ENCODE data around the gene RADIL. TPM values are rescaled to one million over a fixed set of nuclear protein-coding genes. Genes with fewer than 3 reads are reported as not detected.

Gene RADIL
- polyA plus RNA-seq, 2 donors = 0.29 to 0.93 TPM

DNA sequence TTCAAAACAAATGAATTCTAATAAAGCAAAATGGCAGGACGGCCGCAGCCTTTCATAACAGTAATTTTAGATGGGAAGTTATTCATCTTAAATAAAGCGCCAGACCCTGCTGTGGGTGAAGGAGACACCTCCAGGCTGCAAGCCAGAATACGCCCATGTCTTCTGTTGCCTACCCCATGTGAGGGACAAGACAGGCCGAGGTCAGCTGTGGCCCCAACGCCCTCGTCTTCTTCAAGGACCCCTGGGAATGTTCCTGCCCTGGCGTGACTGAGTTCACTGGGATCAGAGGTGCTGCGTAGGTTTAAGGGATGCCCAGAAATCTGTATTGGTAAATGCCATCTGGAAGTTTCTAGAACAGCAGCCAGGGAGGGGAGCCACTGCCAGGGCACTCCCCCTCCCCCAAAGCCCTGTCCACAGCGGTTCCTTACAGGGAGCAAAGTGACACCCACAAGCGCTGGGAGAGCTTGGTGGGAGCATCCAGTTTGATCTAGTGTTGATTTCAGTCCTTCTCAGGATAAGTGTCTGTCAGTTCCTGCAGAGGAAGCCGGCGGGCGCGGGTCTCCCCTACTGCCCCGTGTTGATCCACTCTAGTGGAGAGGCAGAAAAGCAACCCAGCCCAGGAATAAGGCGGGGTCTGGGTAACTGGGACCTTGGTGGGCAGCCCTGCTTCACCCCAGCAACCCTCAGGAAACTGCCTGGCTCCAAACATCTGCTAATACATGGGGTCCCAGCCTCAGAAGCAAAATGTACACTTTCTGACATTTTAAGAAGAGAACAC lies 42.3 kb downstream of the RADIL start:
- Histone ChIP-seq H3K27ac (ENCODE audit: low read depth in 2 of 2, low read length in 1 of 2) (no peak overlapping the region), H3K36me3 (ENCODE audit: control insufficient read depth in 2 of 2, insufficient read depth in 2 of 2, low read length in 1 of 2) (no peaks in the 10 kb centered on the region), H3K4me1 (ENCODE audit: control insufficient read depth in 2 of 2, insufficient read depth in 2 of 2, low read length in 1 of 2) (peaks cover 0 to 2% of the 10 kb centered on the region in 2 donors), H3K9me3 (ENCODE audit: control insufficient read depth in 2 of 2, insufficient read depth in 1 of 2, low read depth in 1 of 2, low read length in 1 of 2) (no peaks in the 10 kb centered on the region), H3K27me3 (ENCODE audit: control insufficient read depth in 1 of 2, insufficient read depth in 2 of 2, low read length in 2 of 2) (no peaks in the 10 kb centered on the region), H3K4me3 (ENCODE audit: low read depth in 1 of 2, low read length in 2 of 2) (no peak overlapping the region)
- 91 to 92% methylated on average over 17 of the region's 17 CpGs for WGBS, 2 donors

DNA sequence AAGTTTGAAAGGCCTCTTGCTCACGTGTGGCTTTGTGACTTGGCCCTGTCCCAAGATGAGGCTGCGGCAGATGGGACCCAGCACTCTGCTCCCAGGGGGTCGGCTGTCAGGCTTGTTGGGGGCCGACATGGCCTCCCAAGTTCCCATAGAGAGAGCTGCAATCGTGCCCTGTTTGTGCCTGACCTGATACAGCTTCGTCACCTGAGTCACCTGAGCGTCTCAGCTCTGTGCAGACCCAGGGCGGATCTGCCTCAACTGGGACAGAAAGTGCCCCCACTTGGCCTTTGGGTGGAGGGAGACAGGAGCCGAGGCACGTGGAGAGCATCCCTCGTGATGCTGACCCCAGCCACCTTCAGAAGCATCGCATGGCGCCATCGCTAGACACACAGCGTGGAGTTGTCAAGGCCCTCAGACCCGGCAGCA lies 43.4 kb downstream of the RADIL start:
- whole genome bisulfite sequencing, 2 donors = 78 to 82% methylated on average over 16 of the region's 16 CpGs

GRCh38 chr7:4838626-4839334 lies 44.7 kb downstream of the RADIL start:
- H3K36me3 ChIP-seq (ENCODE audit: control insufficient read depth in 2 of 2, insufficient read depth in 2 of 2, low read length in 1 of 2) = no peaks in the 10 kb centered on the region
- no peak overlapping the region for H3K4me3 ChIP-seq (ENCODE audit: low read depth in 1 of 2, low read length in 2 of 2)
- H3K27ac ChIP-seq (ENCODE audit: low read depth in 2 of 2, low read length in 1 of 2) = no peak overlapping the region
- H3K4me1 ChIP-seq (ENCODE audit: control insufficient read depth in 2 of 2, insufficient read depth in 2 of 2, low read length in 1 of 2) = no peaks in the 10 kb centered on the region
- no peaks in the 10 kb centered on the region for H3K9me3 ChIP-seq (ENCODE audit: control insufficient read depth in 2 of 2, insufficient read depth in 1 of 2, low read depth in 1 of 2, low read length in 1 of 2)
- 91 to 92% methylated on average over 20 to 21 of the region's 21 CpGs for WGBS, 2 donors
- H3K27me3 ChIP-seq (ENCODE audit: control insufficient read depth in 1 of 2, insufficient read depth in 2 of 2, low read length in 2 of 2) = no peaks in the 10 kb centered on the region

More for the DNA sequence above, 43.4 kb downstream of the RADIL start:
- no peaks in the 10 kb centered on the region for H3K36me3 ChIP-seq (ENCODE audit: control insufficient read depth in 2 of 2, insufficient read depth in 2 of 2, low read length in 1 of 2)
- no peaks in the 10 kb centered on the region for H3K9me3 ChIP-seq (ENCODE audit: control insufficient read depth in 2 of 2, insufficient read depth in 1 of 2, low read depth in 1 of 2, low read length in 1 of 2)
- no peaks in the 10 kb centered on the region for H3K4me1 ChIP-seq (ENCODE audit: control insufficient read depth in 2 of 2, insufficient read depth in 2 of 2, low read length in 1 of 2)
- H3K4me3 ChIP-seq (ENCODE audit: low read depth in 1 of 2, low read length in 2 of 2) = no peak overlapping the region
- no peak overlapping the region for H3K27ac ChIP-seq (ENCODE audit: low read depth in 2 of 2, low read length in 1 of 2)
- no peaks in the 10 kb centered on the region for H3K27me3 ChIP-seq (ENCODE audit: control insufficient read depth in 1 of 2, insufficient read depth in 2 of 2, low read length in 2 of 2)

DNA sequence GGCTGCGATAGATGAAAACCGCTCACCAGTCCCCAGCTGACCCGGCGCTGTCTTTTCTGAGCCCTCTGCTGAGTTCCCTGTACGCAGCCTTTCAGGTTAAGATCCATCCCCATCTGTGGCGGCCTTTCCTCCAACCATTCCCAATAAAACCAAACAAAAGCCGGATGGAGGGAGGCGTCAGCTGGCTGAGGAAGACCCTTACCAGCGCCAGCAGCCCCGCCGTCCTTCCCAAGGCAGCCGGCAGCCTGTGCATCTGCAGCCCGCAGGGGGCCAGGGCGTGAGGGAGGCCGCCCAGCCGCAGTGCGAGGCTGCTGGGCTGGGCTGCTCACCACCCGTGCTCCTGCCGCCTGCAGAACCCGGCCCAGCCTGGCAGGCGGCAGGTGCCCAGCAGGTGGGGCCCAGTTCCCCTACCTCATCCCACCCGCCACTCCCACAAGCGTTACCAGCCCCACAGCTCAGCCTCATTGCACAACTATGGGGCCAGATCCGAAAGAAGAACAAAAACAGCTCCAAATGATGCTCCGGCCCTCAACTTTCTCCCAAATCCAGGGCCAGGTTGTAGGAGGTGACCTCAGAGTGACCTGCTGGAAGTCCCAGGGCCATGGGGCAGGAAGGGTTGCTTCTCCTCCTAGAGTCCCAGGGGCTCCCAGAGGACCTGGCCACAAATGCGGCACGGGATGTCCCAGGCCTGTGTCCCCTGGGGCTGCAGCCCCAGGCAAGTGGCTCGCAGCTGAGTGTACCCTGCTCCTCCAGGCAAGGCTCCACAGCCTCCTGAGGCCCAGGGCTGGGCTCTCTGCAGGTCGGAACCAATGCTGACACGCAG lies 45.5 kb downstream of the RADIL start:
- no peaks in the 10 kb centered on the region for H3K9me3 ChIP-seq (ENCODE audit: control insufficient read depth in 2 of 2, insufficient read depth in 1 of 2, low read depth in 1 of 2, low read length in 1 of 2)
- H3K4me3 ChIP-seq (ENCODE audit: low read depth in 1 of 2, low read length in 2 of 2) = no peak overlapping the region
- 63 to 64% methylated on average over 30 of the region's 30 CpGs for WGBS, 2 donors
- H3K27ac ChIP-seq (ENCODE audit: low read depth in 2 of 2, low read length in 1 of 2) = no peak overlapping the region
- no peaks in the 10 kb centered on the region for H3K4me1 ChIP-seq (ENCODE audit: control insufficient read depth in 2 of 2, insufficient read depth in 2 of 2, low read length in 1 of 2)
- no peaks in the 10 kb centered on the region for H3K27me3 ChIP-seq (ENCODE audit: control insufficient read depth in 1 of 2, insufficient read depth in 2 of 2, low read length in 2 of 2)
- H3K36me3 ChIP-seq (ENCODE audit: control insufficient read depth in 2 of 2, insufficient read depth in 2 of 2, low read length in 1 of 2) = no peaks in the 10 kb centered on the region

- H3K4me3 ChIP-seq (ENCODE audit: low read depth in 1 of 2, low read length in 2 of 2) = no peak overlapping the region
- H3K27ac ChIP-seq (ENCODE audit: low read depth in 2 of 2, low read length in 1 of 2) = no peak overlapping the region
- H3K4me1 ChIP-seq (ENCODE audit: control insufficient read depth in 2 of 2, insufficient read depth in 2 of 2, low read length in 1 of 2) = no peaks in the 10 kb centered on the region
- no peaks in the 10 kb centered on the region for H3K27me3 ChIP-seq (ENCODE audit: control insufficient read depth in 1 of 2, insufficient read depth in 2 of 2, low read length in 2 of 2)
- H3K9me3 ChIP-seq (ENCODE audit: control insufficient read depth in 2 of 2, insufficient read depth in 1 of 2, low read depth in 1 of 2, low read length in 1 of 2) = no peaks in the 10 kb centered on the region
- WGBS, 2 donors = 65 to 70% methylated on average over 22 of the region's 22 CpGs
- H3K36me3 ChIP-seq (ENCODE audit: control insufficient read depth in 2 of 2, insufficient read depth in 2 of 2, low read length in 1 of 2) = no peaks in the 10 kb centered on the region
These were observed 46.3 kb downstream of the RADIL start for GRCh38 chr7:4837041-4837802.

DNA sequence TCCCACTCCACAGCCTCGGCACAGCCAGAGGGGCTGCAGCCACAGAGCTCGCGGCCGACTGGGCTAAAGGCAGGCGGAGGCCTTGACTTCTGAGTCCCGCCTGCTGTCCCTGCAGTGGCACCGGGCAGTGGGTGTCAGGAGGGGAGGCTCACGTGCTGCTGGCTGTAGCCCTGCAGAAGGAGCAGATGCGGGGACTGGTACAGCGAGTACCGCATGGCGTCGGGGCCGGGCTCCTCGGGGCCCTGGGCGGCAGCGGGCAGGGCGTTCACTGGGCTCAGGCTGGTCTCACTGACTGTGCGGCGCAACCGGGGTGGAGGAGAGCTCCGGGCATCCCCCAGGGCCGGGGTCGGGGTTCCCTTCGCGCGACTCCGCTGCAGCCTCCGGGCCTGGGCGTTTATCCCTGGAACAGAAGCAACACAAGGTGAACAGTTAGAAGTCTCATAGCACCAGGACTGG lies 47.3 kb downstream of the RADIL start:
- Histone ChIP-seq H3K4me1 (ENCODE audit: control insufficient read depth in 2 of 2, insufficient read depth in 2 of 2, low read length in 1 of 2) (no peaks in the 10 kb centered on the region), H3K36me3 (ENCODE audit: control insufficient read depth in 2 of 2, insufficient read depth in 2 of 2, low read length in 1 of 2) (no peaks in the 10 kb centered on the region), H3K27ac (ENCODE audit: low read depth in 2 of 2, low read length in 1 of 2) (no peak overlapping the region), H3K4me3 (ENCODE audit: low read depth in 1 of 2, low read length in 2 of 2) (no peak overlapping the region), H3K9me3 (ENCODE audit: control insufficient read depth in 2 of 2, insufficient read depth in 1 of 2, low read depth in 1 of 2, low read length in 1 of 2) (no peaks in the 10 kb centered on the region), H3K27me3 (ENCODE audit: control insufficient read depth in 1 of 2, insufficient read depth in 2 of 2, low read length in 2 of 2) (no peaks in the 10 kb centered on the region)
- WGBS, 2 donors = 93 to 94% methylated on average over 30 of the region's 30 CpGs

GRCh38 chr7:4835398-4836205 lies 47.9 kb downstream of the RADIL start:
- Histone ChIP-seq H3K9me3 (ENCODE audit: control insufficient read depth in 2 of 2, insufficient read depth in 1 of 2, low read depth in 1 of 2, low read length in 1 of 2) (no peaks in the 10 kb centered on the region), H3K4me1 (ENCODE audit: control insufficient read depth in 2 of 2, insufficient read depth in 2 of 2, low read length in 1 of 2) (no peaks in the 10 kb centered on the region), H3K4me3 (ENCODE audit: low read depth in 1 of 2, low read length in 2 of 2) (no peak overlapping the region), H3K27ac (ENCODE audit: low read depth in 2 of 2, low read length in 1 of 2) (no peak overlapping the region), H3K27me3 (ENCODE audit: control insufficient read depth in 1 of 2, insufficient read depth in 2 of 2, low read length in 2 of 2) (no peaks in the 10 kb centered on the region), H3K36me3 (ENCODE audit: control insufficient read depth in 2 of 2, insufficient read depth in 2 of 2, low read length in 1 of 2) (no peaks in the 10 kb centered on the region)
- 88 to 91% methylated on average over 28 of the region's 28 CpGs for WGBS, 2 donors

GRCh38 chr7:4834601-4835397 lies 48.7 kb downstream of the RADIL start:
- Histone ChIP-seq H3K4me1 (ENCODE audit: control insufficient read depth in 2 of 2, insufficient read depth in 2 of 2, low read length in 1 of 2) (no peaks in the 10 kb centered on the region), H3K4me3 (ENCODE audit: low read depth in 1 of 2, low read length in 2 of 2) (no peak overlapping the region), H3K27ac (ENCODE audit: low read depth in 2 of 2, low read length in 1 of 2) (no peak overlapping the region), H3K9me3 (ENCODE audit: control insufficient read depth in 2 of 2, insufficient read depth in 1 of 2, low read depth in 1 of 2, low read length in 1 of 2) (no peaks in the 10 kb centered on the region), H3K36me3 (ENCODE audit: control insufficient read depth in 2 of 2, insufficient read depth in 2 of 2, low read length in 1 of 2) (no peaks in the 10 kb centered on the region), H3K27me3 (ENCODE audit: control insufficient read depth in 1 of 2, insufficient read depth in 2 of 2, low read length in 2 of 2) (no peaks in the 10 kb centered on the region)
- WGBS, 2 donors = 94 to 95% methylated on average over 44 to 60 of the region's 60 CpGs

Data from esophagus (tissue), 2 donors.